LNCAP (cell line): ENCODE data around the gene GARRE1.

Source experiments
- TF ChIP-seq, protein P1 (sequence below): fragments of 450-650 bp; IDR thresholded peaks from 2 replicates; pipeline ENCODE4 v1.5.1; 2017; ENCODE audit warnings: mild to moderate bottlenecking

Gene GARRE1

DNA sequence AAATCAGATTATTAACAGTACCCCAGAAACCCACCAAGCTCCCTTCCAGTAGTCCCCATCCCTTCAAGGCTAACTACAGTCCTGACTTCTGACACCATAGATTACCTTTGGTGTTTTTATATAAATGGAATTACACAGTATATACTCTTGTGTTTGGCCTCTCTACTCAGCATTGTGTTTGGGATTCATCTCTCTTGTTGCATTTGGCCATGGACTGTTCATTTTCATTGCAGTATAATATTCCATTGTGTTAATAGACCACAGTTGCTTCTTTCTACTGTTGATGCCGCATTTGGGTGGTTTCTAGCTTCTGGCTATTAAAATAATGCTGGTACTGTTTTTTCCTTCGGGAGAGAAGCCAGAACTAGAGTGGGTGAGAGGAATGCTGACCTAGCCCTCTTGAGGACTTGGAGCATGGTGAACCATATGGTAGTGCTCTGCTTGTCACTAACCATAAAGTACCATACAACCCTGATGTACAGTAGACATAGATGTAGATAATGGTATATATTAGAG, 18.9 kb upstream of the GARRE1 start:
- TF ChIP-seq, protein P1, sequence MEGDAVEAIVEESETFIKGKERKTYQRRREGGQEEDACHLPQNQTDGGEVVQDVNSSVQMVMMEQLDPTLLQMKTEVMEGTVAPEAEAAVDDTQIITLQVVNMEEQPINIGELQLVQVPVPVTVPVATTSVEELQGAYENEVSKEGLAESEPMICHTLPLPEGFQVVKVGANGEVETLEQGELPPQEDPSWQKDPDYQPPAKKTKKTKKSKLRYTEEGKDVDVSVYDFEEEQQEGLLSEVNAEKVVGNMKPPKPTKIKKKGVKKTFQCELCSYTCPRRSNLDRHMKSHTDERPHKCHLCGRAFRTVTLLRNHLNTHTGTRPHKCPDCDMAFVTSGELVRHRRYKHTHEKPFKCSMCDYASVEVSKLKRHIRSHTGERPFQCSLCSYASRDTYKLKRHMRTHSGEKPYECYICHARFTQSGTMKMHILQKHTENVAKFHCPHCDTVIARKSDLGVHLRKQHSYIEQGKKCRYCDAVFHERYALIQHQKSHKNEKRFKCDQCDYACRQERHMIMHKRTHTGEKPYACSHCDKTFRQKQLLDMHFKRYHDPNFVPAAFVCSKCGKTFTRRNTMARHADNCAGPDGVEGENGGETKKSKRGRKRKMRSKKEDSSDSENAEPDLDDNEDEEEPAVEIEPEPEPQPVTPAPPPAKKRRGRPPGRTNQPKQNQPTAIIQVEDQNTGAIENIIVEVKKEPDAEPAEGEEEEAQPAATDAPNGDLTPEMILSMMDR: no peak

DNA sequence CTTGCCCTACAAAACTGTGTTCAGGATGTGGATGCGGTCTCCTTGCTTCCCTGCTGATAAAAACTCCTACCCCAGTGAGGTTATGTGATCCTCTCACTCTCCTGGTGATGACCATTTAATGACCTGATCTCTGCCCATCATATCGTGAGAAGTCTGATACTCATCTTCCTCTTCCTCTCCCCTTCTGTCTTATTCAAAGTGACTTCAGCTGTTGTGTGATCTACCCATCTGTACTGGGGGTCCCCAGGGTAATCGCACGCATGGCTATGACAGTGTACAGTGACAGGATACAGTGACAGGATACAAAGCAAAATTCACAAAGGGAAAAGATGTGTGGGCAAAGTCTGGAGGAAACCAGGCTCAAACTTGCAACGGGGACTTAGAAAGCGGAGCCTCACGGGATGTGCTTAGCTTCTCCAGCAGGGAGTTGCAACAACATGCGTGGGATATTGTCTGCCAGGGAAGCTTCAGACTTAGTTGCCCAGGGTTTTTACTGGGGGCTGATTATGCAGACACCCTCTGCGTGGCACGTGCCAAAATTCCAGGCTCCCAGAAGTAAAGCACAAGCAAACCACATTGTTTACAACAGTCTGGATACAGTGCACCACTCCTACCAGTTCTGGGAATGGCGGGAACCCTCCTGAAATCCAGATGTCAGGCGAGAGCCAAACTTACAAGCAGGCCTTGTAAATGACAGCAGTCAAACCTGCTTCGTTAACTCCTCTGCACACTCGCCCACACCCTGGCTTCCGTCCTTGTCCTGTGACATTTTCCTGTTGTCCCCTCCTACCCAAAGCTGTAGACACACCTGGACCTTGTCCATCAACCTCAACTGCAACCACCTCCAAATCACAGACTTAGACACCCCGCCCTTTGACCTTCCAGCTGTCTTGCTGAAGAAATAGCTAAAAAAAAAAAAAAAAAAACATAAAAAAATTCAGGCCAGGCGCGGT, 18.0 kb upstream of the GARRE1 start:
- TF ChIP-seq, protein P1: no peak

DNA sequence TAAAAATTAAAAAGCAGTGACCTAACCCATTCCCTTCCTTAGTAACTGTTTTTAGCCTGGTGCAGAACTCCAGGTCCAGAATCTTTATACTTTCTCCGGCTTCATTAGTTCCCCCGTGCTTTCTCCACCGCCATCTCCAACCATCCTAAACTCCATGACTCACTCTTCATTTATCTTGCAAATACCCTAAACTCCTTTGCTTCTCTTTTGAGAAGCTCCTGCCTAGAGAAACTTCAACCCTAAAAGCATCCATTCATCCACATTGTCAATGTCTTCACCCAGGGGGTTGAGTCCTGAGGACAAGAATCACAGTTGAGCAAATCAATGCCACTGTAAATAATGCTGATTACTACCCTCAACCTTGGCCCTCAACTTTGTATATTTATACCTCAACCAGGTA, 17.1 kb upstream of the GARRE1 start:
- TF ChIP-seq, protein P1: no peak

DNA sequence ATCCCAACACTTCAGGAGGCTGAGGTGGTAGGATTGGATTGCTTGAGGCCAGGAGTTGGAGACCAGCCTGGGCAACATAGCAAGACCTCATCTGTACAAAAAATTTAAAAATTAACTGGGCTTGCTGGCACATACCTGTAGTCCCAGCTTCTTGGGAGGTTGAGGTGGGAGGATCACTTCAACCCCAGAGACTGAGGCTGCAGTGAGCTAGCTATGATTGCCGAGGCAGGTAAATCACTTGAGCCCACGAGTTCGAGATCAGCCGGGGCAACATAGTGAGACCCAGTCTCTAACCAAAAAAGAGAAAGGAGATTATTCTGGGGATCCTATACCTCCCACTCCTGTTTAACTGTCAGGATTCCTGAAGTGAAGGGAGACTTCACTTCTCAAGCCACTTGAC, 16.4 kb upstream of the GARRE1 start:
- TF ChIP-seq, protein P1: no peak

DNA sequence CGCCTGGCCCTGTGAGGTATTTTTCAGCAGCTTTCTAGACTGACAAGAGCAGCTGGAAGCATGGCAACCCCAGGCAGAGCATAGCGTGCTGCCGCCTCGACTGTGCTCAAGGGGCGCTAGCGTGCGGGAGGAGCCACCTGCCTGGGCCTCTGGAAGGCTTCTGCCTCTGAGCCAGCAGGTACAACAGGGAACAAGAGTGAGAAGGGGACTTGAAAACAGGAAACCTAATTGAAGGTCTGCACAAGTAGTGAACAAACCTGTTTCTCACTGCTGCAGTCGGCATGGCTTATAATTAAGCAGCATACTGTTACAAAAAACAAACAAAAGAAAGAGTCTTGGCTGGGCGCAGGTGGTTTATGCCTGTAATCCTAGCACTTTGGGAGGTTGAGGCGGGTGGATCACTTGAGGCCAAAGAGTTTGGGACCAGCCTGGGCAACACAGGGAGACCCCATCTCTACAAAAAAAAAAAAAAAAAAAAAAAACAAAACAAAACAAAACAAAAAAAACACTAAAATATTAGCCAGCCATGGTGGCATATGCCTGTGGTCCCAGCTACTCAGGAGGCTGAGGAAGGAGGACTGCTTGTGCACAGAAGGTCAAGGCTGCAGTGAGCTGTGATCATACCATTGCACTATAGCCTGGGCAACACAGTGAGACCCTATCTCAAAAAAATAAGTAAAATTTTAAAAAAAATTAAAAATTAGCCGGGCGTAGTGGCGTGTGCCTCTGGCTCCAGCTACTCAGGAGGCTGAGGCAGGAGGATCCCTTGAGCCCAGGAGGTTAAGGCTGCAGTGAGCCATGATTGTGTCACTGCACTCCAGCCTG, 12.6 kb upstream of the GARRE1 start:
- TF ChIP-seq, protein P1: peak; percentile 47; the same call in 1 of the 2 replicates

DNA sequence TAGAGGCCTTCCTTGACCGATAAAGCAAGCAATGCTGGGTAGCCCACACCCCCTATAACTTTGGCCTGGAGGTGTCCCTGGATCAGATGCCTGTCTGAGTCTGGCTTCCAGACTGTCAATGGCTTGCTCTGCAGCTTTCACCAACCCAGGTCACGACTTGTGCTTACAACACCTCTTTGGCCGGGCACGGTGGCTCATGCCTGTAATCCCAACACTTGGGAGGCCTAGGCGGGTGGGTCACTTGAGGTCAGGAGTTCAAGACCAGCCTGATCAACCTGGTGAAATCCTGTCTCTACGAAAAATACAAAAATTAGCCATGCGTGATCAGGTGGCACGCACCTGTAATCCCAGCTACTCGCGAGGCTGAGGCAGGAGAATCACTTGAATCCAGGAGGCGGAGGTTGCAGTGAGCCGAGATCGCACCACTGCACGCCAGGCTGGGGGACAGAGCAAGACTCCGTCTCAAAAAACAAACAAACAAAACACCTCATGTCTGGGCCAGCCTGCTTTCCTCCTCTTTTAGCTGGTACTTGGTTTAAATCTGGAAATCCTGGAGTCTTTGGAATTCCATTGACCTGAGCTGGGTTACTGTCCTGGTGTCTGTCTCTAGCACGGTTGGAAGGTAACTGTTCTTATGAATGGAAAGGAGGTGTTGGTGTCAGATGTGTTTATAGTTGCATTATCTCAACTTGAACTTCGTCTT, 10.3 kb upstream of the GARRE1 start:
- TF ChIP-seq, protein P1: no peak
